ENCODE results near the gene SPDYE2. TPM values are rescaled to one million over a fixed set of nuclear protein-coding genes. Genes with fewer than 3 reads are reported as not detected.
A peak's percentile ranks its signal among the peaks of the same experiment; 100 is the strongest.
"Not testable (repeated sequence)": the region's sequence is repeated elsewhere in the genome, so short reads cannot be mapped to it uniquely, and the experiment has no call there.

The SPDYE2 gene
- total and polyA plus RNA-seq, 2 experiments from 2014 or later: 2.4 TPM; not detected in 1

DNA sequence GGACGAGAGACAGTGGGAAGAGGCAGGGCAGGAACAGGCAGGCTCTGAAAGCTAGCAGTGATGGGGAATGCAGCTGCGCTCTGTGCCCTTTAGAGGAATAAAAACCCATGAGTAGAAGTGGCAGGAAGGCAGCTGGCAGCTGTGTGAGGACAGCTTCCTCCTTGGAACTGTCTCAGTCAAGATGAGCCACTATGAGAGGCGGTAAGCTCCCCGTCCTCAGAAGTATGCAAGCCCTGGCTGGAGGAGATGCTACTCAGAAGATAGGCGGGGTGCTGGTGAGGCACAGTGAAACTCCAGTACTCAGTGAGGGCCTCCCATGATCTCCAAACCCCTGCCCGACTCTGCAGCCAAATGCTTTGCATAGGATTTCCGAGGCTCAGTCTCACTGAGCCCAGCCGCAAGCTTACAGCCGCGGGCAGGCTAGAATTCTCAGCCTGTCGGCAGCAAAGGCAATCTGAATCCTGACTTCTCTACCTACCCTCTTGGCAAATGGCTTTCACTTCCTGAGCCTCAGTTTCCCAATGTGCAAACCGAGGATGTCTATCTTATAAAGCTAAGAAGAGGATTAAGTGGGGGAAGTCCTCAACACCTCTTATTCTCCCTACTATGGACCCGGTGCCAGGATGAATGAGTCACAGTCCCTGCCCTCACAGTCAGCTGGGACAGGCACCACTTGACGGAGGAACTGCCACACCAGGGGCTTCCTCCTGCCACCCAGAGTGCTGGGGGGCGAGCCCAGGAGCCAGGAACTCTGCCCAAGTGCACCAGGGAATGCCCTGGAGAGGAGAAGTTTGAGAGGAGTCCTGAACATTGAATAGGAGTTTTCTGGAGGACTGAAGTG is 35.9 kb upstream of the SPDYE2 start:
- WGBS (ENCODE audit: low lambda C conversion rate, missing lambda C conversion rate): 100% methylated on average over 2 of the region's 15 CpGs
- not testable (repeated sequence) for H3K27me3 ChIP-seq; H3K4me1 ChIP-seq (ENCODE audit: insufficient read depth); H2AFZ ChIP-seq; DNase-seq (ENCODE audit: low spot score); H3K4me2 ChIP-seq; H3K9me2 ChIP-seq (replicated peaks; ENCODE audit: insufficient read depth); H3K79me2 ChIP-seq; H3K4me3 ChIP-seq; H3K27ac ChIP-seq; H3K9me3 ChIP-seq (ENCODE audit: low read depth); H4K20me1 ChIP-seq (ENCODE audit: insufficient read depth, poor library complexity, severe bottlenecking); H3K36me3 ChIP-seq (replicated peaks; ENCODE audit: insufficient read depth, low read depth)

DNA sequence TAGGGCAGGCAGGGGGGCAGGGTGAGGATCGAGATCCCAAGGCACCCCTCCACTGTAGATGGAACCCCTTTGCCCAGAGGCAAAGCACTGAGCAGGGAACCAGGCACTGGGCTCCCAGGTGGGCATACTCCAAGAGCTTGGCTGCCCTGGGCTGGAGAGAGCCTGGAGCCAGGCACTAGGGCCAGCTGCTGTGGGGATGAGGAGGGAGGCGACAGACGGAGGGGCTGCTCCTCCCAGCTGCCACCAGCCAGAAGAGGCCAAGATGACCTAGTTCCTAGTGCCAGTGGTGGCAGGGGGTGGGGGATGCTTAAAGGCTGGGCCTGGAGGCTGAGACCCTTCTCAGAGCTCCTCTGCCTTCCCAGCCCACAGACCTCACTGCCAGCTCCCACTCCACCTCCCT is 35.1 kb upstream of the SPDYE2 start:
- no CpG with 5 or more reads among the region's 3 CpGs for WGBS (ENCODE audit: low lambda C conversion rate, missing lambda C conversion rate)
- H4K20me1 ChIP-seq (ENCODE audit: insufficient read depth, poor library complexity, severe bottlenecking); H3K36me3 ChIP-seq (replicated peaks; ENCODE audit: insufficient read depth, low read depth); H2AFZ ChIP-seq; H3K27me3 ChIP-seq; DNase-seq (ENCODE audit: low spot score); H3K4me2 ChIP-seq; H3K27ac ChIP-seq; H3K79me2 ChIP-seq; H3K4me1 ChIP-seq (ENCODE audit: insufficient read depth); H3K9me2 ChIP-seq (replicated peaks; ENCODE audit: insufficient read depth); H3K4me3 ChIP-seq; H3K9me3 ChIP-seq (ENCODE audit: low read depth): not testable (repeated sequence)

DNA sequence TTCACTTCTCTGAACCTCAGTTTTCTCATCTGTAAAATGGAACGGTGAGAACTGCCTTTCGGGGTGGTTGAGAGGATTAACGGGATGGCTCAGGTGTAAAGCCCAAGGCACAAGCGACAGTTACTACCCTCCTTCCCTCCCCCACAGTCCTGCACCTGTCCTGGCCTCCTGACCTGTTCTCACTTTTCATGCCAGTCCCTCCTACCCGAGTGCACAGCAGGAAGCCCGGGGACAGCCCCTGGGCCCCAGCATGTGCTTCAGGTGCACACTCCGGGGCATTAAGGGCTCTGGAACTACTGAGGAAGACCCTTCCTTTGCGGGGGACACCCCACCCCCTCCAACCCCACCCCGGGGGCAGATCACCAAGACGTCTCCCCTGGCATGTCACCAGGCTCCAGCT is 34.1 kb upstream of the SPDYE2 start:
- WGBS (ENCODE audit: low lambda C conversion rate, missing lambda C conversion rate): no CpG with 5 or more reads among the region's 10 CpGs
- not testable (repeated sequence) for H3K36me3 ChIP-seq (replicated peaks; ENCODE audit: insufficient read depth, low read depth)

DNA sequence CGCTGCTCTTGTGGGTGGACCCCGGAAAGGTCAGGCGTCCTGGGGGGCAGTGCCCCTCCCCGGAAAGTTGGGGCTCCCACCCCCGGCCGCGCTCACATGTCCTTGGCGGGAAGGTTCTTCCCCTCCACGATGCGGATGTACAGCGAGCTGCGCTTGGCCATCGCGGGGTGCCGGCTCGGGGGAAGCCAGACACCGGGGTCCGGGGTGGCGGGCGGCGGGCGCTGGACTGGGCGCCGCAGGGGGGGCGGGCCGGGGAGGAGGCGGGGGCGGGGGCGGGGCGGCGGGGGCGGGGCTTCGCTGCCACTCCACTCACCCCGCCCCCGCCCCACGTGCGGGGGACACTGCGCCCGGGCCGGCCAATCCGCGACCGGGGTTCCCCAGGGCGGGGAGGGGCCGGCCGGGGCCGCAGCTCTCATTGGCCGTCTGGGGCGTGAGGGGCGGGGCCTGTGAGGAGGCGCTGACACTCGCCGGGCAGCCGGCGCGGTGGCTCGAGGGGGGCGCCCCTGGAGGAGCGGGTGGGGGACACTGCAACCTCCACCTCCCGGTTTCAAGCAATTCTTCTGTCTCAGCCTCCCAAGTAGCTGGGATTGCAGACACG is 33.4 kb upstream of the SPDYE2 start, which contains the start of gene RASA4B:
Gene RASA4B (minus strand): TSS at position 228 of the 598 bp plus-strand sequence. CDS start 67 bp downstream, at position 161.
- WGBS (ENCODE audit: low lambda C conversion rate, missing lambda C conversion rate): no CpG with 5 or more reads among the region's 61 CpGs
- not testable (repeated sequence) for H4K20me1 ChIP-seq (ENCODE audit: insufficient read depth, poor library complexity, severe bottlenecking); H3K79me2 ChIP-seq; H3K4me1 ChIP-seq (ENCODE audit: insufficient read depth); H3K4me2 ChIP-seq; H3K9me2 ChIP-seq (replicated peaks; ENCODE audit: insufficient read depth); H3K4me3 ChIP-seq; H3K36me3 ChIP-seq (replicated peaks; ENCODE audit: insufficient read depth, low read depth); H3K27me3 ChIP-seq; H3K9me3 ChIP-seq (ENCODE audit: low read depth); H3K27ac ChIP-seq; H2AFZ ChIP-seq
- DNase-seq (ENCODE audit: low spot score): peak; percentile 5

More for the DNA sequence above, 34.1 kb upstream of the SPDYE2 start:
- not testable (repeated sequence) for H3K9me2 ChIP-seq (replicated peaks; ENCODE audit: insufficient read depth); H4K20me1 ChIP-seq (ENCODE audit: insufficient read depth, poor library complexity, severe bottlenecking); H3K4me2 ChIP-seq; H3K4me3 ChIP-seq; H3K27ac ChIP-seq; H3K79me2 ChIP-seq; H2AFZ ChIP-seq; H3K9me3 ChIP-seq (ENCODE audit: low read depth); DNase-seq (ENCODE audit: low spot score); H3K27me3 ChIP-seq; H3K4me1 ChIP-seq (ENCODE audit: insufficient read depth)

DNA sequence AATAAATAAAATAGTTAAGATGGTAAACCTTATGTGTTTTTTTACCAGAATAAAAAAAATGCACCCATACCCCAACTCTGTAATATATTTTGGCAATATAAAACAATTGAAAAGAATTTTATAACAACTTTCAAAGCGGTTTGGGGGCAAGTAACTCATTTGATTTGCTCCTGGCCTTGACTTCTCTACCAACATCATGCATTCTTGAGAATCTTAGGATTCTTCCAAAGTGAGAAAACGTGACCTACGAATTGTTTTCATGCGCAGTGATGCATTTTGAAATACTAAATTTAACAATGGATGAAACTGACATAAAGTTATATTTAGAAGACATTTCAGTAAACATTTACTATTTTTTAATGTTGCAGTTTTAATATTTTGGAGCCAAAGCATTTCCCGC is 30.2 kb upstream of the SPDYE2 start:
- H3K27ac ChIP-seq; H3K9me3 ChIP-seq (ENCODE audit: low read depth); DNase-seq (ENCODE audit: low spot score); H2AFZ ChIP-seq; H3K4me2 ChIP-seq; H3K36me3 ChIP-seq (replicated peaks; ENCODE audit: insufficient read depth, low read depth); H3K27me3 ChIP-seq; H3K4me3 ChIP-seq; H4K20me1 ChIP-seq (ENCODE audit: insufficient read depth, poor library complexity, severe bottlenecking); H3K9me2 ChIP-seq (replicated peaks; ENCODE audit: insufficient read depth); H3K4me1 ChIP-seq (ENCODE audit: insufficient read depth); H3K79me2 ChIP-seq: not testable (repeated sequence)
- no CpG with 5 or more reads among the region's 5 CpGs for WGBS (ENCODE audit: low lambda C conversion rate, missing lambda C conversion rate)

DNA sequence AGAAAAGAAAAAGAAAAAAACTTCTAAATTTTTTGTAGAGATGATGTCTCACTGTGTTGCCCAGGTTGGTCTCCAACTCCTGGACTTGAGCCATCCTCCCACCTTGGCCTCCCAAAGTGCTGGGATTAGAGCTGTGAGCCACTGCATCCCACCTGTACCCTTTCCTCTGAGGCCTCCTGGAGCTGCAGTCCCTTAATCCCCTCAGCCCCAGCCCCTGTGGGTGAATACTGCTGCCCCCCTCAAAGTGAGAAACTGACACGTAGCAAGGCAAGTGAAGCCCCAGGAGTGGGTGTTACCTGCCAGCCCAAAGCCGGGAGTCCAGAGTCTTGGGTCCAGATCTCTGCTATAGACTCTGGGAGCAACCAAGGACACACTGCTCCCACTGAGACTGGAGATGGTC is 26.2 kb upstream of the SPDYE2 start:
- H3K4me2 ChIP-seq; H3K27me3 ChIP-seq; H3K4me1 ChIP-seq (ENCODE audit: insufficient read depth); H3K4me3 ChIP-seq; H3K36me3 ChIP-seq (replicated peaks; ENCODE audit: insufficient read depth, low read depth); H4K20me1 ChIP-seq (ENCODE audit: insufficient read depth, poor library complexity, severe bottlenecking); H2AFZ ChIP-seq; H3K79me2 ChIP-seq; H3K9me2 ChIP-seq (replicated peaks; ENCODE audit: insufficient read depth); H3K27ac ChIP-seq; DNase-seq (ENCODE audit: low spot score); H3K9me3 ChIP-seq (ENCODE audit: low read depth): not testable (repeated sequence)
- no CpG with 5 or more reads among the region's 2 CpGs for WGBS (ENCODE audit: low lambda C conversion rate, missing lambda C conversion rate)

DNA sequence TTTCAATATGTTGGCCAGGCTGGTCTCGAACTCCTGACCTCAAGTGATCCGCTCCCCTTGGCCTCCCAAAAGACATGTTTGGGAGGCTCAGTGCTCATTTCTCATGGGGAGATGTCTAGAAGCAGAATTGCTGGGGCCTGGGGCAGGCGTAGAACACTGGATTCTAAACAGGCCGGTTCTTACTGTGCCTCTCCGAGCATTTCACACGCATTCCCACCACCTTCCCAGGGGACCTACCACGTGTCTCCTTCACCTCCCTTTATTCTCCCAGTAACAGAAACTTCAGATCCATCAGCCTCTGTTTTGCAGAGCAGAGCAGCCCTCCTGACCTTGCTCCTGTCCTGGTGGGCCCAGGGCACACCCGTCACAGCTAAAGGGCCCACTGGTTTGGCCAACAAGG is 23.8 kb upstream of the SPDYE2 start:
- 71% methylated on average over 1 of the region's 8 CpGs for WGBS (ENCODE audit: low lambda C conversion rate, missing lambda C conversion rate)
- not testable (repeated sequence) for H3K27me3 ChIP-seq; H3K9me2 ChIP-seq (replicated peaks; ENCODE audit: insufficient read depth); H3K27ac ChIP-seq; H3K4me1 ChIP-seq (ENCODE audit: insufficient read depth); DNase-seq (ENCODE audit: low spot score); H3K4me3 ChIP-seq; H3K4me2 ChIP-seq; H2AFZ ChIP-seq; H3K9me3 ChIP-seq (ENCODE audit: low read depth); H3K79me2 ChIP-seq; H4K20me1 ChIP-seq (ENCODE audit: insufficient read depth, poor library complexity, severe bottlenecking); H3K36me3 ChIP-seq (replicated peaks; ENCODE audit: insufficient read depth, low read depth)

DNA sequence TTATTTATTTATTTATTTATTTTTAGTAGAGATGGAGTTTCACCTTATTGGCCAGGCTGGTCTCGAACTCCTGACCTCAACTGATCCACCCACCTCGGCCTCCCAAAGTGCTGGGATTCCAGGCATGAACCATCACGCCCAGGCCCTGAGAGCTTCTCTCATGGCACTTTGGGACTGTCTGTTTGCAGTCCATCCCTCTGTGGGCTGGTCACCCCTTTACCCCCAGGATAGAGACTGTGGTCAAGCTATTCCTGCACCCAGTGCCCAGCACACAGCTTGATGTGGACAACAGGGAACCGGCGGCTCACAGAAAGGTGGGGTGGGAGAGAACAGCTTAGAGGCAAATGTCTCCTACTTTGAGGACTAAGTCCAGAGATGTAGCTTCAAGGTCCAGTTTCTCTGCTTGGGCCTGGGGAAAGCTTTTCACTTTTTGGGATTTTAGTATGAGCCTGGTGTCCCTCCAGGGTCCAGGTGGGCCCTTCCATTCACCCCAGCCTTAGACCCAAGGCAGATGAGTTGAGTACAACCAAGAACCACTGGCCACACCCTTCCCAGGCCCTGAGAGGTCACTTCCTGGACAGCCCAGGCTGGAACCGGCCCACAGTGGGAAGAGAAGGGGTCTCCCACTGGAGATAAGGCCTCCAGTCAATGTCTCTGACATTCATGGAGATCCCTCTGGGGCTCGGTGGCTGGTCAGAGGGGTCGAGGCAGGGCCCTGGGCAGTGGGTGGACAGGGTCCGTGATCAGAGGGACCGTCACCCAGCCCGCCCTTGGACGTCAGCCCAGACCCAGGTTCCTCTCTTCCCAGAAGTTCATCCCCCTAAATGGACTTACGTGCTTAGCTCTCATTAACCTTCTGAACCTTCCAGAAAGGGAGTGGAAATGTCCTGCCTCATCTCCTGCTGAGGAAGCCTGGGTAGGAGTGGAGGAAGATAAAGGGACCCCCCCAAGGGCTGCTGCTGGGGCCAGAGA is 22.9 kb upstream of the SPDYE2 start:
- not testable (repeated sequence) for H3K4me2 ChIP-seq; H3K4me1 ChIP-seq (ENCODE audit: insufficient read depth); H3K27me3 ChIP-seq; H3K4me3 ChIP-seq; H3K79me2 ChIP-seq; H3K9me3 ChIP-seq (ENCODE audit: low read depth); DNase-seq (ENCODE audit: low spot score); H3K36me3 ChIP-seq (replicated peaks; ENCODE audit: insufficient read depth, low read depth); H4K20me1 ChIP-seq (ENCODE audit: insufficient read depth, poor library complexity, severe bottlenecking); H3K27ac ChIP-seq; H2AFZ ChIP-seq; H3K9me2 ChIP-seq (replicated peaks; ENCODE audit: insufficient read depth)
- no CpG with 5 or more reads among the region's 13 CpGs for WGBS (ENCODE audit: low lambda C conversion rate, missing lambda C conversion rate)

Measured in hepatocyte (in vitro differentiated cells).